HG03280 (cell line): ENCODE results near the gene ZNF775.

ENCODE experiments used
- ATAC-seq: cut with Tn5 transposase; IDR thresholded peaks from one replicate; pipeline ENCODE4 v1.9.1; 2021; ENCODE audit warnings: mild to moderate bottlenecking, moderate library complexity; ENCODE audit not compliant: unreplicated experiment

Gene ZNF775

DNA sequence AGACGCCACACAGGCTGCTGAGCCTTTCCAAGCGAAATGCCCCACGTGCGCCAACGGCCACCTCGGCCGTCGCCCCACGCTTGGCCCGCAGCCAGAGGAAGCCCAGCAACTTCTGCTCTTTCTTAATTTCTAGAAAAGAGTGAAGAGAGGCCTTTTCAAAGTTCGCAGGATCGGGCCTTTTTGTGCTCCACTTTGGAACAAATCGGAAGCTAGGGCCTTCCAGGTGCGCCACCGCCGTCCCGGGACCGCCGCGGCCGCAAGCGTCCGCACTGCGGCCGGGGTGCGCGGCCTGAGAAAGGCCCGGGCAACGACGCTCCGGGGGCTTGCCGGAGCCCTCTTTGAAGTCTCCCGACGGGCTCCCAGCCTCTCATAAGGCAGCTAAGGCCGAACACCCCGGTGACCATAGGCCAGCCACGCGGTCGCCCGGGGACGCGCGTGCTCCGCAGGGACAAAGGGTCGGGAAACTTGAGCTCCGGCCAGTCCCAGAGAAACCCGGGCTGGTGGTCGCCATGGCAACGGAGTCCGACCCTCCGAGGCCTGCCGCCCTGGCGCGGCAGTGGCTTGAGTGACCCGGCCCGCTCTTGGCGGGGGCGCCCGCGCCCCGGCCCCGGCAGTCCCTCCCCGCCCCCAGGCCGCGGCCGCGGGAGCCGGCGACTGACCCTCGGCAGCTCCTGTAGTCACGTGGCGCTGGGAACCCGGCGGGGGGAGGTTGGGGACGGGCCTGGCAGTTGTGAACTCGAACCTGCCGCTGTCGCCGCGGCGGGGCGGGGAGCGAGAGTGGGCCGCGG, 10.8 kb upstream of the ZNF775 start, which contains the start of gene REPIN1:
Gene REPIN1, plus strand, starts transcription at position 727 of the 788 bp plus-strand sequence. CDS start 890 bp downstream, outside the sequence.
- peak; percentile 67 for ATAC-seq

DNA sequence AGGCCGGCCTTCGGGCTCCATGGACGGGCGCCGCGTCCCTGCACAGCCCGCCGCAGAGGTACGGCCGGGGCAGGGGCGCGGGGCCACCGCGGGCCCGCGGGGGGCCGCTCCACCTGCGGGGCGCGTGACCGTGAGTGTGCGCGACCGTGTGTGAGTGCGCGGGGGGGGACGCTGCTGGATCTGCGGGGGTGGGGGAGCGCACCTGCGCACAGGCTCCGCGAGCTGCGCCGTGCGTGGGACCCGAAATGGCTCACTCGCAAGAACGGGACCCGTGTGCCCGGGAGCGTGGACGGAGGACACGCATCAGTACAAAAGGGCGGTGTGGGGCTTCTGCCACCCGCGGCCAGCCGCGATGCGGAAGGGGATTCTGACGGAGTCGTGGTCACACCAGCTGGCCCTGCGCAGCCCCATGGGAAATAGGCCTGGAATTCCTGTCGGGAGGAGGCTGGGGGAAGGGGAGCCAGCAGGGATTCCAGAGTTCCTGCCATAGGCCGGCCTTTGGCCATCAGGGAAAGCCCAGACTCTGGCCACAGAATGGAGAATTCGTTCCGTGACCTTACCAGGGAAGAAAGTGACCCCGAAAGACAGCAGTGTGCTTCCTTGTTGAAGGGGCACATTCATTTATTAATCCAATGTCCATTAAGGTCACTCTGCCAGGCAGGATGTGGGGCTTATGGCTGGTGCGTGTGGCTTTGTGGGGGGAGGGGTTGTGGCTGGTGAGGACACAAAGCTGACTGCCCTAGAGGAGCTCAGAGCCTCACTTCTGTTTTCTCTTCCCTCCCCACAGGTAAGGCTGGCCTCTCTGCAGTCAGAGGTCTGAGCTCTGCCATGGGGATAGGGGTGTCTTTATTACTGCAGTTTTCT, 10.0 kb upstream of the ZNF775 start:
- ATAC-seq = peak; percentile 36

DNA sequence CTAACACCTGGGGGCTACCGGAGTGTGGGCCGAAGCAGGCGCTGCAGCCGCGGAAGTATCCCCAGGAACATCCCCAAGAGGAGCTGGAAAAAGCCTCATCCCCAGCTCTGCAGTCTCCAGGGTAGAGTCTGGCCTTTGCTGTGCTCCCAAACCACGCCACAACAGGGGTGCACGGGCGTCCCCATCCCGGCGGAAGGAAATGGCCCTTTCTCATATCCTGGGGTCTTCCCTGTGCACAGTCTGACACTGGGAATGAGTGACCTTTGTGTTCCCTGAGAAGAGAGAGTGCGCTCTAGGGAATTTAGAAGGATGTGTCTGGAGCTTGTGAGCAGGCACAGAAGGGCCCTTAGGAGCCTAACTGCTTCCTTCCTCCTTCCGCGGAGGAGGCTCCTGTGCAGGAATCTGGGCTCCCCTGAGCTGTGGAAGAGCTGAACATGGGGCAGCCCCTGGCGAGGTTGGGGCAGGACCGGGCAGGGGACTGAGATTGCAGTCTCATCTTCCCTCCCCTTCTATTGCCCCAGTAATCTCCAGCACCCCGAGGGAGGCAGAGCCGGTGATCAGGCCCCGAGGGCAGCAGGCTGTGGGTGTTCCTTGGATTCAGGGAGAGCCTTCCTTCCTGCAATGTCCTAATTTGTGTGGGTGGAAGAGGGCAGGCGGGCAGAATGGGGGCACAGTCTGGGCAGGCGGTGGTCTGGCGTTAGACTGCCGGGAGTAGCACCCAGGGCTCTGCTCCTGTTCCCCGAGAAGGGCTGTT, 9.2 kb upstream of the ZNF775 start:
- no peak for ATAC-seq

DNA sequence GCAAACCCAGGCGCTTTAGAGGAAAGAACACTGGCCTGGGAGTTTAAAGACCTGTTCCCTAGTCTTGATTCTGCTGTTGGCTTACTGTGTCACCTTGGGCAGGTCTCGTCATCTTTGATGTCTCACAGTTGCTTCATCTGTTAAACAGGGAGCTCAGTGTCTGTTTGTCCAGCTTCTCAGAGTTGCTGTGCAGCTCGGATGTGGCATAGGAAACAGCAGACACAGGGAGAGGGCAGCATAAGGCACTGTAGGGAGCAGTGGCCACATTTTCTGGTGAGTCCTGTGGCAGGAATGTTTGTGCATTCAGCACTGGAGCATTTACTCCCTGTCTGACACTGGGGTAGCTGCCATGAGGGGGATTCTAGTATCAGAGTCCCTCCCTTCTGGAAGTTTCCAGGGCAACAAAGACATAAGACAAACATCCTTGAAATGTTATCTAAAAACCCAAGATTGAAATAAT, 8.5 kb upstream of the ZNF775 start:
- ATAC-seq = no peak

DNA sequence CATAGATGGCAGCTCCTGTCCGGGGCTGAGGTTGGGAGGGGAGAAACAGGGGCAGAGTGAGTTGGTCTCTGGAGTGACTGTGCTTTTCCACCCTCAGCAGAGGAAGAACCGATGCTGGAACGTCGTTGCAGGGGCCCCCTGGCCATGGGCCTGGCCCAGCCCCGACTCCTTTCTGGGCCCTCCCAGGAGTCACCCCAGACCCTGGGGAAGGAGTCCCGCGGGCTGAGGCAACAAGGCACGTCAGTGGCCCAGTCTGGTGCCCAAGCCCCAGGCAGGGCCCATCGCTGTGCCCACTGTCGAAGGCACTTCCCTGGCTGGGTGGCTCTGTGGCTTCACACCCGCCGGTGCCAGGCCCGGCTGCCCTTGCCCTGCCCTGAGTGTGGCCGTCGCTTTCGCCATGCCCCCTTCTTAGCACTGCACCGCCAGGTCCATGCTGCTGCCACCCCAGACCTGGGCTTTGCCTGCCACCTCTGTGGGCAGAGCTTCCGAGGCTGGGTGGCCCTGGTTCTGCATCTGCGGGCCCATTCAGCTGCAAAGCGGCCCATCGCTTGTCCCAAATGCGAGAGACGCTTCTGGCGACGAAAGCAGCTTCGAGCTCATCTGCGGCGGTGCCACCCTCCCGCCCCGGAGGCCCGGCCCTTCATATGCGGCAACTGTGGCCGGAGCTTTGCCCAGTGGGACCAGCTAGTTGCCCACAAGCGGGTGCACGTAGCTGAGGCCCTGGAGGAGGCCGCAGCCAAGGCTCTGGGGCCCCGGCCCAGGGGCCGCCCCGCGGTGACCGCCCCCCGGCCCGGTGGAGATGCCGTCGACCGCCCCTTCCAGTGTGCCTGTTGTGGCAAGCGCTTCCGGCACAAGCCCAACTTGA, 7.8 kb upstream of the ZNF775 start:
- ATAC-seq = no peak

DNA sequence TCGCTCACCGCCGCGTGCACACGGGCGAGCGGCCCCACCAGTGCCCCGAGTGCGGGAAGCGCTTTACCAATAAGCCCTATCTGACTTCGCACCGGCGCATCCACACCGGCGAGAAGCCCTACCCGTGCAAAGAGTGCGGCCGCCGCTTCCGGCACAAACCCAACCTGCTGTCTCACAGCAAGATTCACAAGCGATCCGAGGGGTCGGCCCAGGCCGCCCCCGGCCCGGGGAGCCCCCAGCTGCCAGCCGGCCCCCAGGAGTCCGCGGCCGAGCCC, 7.2 kb upstream of the ZNF775 start:
- ATAC-seq = no peak

DNA sequence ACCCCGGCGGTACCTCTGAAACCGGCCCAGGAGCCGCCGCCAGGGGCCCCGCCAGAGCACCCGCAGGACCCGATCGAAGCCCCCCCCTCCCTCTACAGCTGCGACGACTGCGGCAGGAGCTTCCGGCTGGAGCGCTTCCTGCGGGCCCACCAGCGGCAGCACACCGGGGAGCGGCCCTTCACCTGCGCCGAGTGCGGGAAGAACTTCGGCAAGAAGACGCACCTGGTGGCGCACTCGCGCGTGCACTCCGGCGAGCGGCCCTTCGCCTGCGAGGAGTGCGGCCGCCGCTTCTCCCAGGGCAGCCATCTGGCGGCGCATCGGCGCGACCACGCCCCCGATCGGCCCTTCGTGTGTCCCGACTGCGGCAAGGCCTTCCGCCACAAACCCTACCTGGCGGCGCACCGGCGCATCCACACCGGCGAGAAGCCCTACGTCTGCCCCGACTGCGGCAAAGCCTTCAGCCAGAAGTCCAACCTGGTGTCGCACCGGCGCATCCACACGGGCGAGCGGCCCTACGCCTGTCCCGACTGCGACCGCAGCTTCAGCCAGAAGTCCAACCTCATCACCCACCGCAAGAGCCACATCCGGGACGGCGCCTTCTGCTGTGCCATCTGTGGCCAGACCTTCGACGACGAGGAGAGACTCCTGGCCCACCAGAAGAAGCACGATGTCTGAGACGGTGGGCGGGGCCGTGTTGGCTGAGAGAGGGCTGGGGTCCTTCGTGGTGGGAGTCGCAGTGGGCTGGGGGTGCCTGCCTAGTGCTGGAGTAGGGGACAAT, 6.7 kb upstream of the ZNF775 start:
- ATAC-seq = no peak

DNA sequence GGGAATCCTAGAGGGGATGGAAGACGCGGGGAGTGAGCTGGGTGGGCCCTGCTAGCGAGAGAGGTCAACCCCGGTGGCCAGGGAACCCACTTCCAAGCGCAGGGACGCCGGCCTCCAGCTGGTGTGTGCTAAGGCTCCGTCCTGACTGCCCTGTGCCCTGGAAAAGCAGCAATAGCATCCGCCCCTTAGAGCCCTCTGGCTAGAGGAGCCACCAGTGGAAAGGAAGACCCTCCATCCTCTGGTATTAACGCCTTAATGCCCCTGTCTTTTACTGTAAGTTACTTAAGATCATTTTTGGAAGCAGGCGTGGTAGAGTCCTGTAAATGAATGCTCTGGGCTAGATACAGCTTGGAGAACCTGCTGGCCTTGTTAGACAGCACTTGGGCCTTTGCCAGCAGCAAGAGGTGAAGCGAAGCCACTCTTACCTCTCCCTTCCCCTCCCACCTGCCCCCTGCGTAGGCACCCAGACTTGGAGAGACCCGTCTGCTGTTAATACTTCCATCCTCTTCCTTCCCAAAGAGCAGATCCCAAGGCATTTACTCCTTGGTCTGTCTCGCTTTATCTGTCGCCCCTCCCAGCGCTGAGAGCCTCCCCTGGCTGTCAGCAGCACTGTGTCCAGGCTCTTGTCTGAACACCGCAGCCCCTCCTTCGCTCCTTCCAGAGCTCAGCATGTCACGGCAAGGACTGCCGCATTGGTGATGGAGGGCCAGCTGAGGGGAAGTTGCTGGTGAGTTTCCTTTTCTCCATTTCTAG, 5.9 kb upstream of the ZNF775 start:
- no peak for ATAC-seq

DNA sequence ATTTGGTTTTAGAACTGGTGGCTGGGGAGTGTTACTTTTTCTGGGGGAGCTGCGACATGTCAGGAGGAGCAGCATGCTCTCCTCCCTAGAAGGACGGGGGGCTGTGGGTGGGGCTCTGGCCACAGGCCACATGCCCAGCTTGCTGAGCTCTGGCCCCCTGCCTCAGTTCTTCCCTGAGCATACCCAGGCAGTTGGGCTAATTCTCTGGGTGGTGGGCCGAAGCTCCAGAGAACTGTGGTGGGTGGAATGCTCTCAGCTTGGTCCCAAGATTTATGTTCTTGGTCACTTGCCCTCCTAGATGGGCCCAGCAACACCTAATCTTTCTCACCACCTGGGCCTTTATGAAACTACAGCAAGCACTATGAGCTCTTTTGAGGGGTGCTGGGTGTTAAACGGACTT, 5.1 kb upstream of the ZNF775 start:
- no peak for ATAC-seq

DNA sequence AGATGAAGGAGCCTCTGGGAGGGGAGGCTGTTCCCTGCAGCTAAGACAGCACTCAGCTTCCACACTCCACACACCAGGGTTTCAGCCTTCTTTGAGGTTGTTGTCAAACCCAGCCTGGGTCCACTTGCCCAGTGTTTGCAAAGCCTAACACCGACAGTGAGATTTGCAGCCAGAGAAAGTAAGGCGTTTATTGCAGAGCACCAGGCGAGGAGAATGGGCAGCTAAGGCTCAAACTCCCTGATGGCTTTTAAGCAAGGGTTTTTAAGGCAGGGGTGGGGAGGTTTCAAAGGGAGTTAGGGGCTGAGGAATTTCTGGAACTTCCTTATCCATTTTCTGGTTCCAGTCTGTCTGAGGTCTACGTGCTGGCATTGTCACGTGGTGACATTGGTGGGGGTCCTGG, 4.7 kb upstream of the ZNF775 start:
- no peak for ATAC-seq

DNA sequence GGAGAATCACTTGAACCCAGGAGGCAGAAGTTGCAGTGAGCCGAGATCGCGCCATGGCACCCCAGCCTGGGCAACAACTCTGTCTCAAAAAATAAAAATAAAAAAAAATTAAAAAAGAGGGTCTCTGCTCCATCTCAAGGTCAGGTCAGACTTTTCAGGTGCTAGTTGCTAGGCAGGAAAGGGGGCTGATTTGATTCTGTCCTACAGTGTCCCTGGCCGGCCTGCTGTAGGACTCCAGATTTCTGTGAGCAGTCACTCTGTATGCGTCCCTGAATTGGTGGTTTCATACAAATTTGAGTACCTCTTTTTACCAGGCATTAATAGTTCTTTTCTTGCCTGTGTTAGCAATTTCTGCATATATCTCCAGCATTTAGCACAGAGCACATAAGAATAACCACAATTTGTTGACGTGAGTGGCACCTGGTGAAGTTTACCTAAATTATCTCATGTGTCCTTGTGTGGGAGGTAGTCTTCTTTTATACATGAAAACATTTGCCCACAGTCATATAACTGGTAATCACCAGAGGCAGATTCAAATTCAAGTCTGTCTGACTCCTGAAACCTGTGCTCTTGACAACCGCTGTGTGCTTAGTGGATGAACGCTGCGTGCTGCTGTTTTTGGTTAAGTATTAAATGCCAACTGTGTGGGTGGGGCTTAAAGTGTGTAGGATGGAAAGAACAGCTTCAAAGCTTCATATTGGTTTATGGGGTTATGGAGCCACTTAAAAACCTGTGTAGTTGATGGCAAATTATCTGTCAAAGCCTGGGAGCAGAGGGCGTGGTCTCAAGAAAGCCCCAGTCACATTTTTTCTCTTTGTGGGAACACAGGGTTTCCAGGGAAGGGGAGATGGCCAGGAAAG, 3.2 kb upstream of the ZNF775 start:
- ATAC-seq = no peak

DNA sequence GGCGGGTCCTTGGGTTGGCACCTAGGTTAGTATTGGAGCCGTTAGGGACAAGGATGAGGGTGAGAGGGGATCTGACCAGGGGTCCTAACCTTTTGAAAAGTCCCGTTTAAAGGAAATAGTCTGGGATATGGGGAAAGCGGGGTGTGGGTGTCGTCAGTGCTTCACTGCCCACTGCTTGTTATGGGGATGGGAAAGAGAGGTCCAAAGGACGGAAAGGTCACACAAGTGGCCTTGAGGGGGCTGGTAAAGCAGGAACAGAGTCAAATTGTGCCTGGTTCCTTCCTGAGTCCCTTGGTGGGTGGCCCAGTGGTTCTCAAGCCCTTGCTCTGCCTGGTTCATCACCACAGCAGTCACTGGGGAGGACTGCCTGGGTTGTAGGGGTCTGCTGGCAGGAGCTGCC, 2.6 kb upstream of the ZNF775 start:
- no peak for ATAC-seq

DNA sequence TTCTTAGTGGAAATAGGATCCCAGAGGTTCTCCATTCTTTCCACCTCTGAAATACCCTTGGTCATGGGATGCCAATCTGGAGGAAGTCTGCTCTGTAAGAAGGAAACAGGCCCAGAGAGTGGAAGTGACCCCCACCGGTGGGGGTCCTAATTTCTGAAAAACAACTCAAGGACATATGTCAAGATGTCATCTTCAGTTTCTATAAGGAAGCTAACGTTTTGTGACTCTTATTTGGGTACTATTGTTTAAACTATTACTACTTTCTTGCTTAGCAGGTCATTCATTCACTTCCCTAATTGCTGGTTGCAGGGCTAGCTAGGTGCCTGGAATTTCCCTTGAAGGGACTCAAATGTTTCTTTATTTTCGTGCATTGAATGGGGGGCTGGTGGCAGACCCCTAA, 1.9 kb upstream of the ZNF775 start:
- no peak for ATAC-seq

DNA sequence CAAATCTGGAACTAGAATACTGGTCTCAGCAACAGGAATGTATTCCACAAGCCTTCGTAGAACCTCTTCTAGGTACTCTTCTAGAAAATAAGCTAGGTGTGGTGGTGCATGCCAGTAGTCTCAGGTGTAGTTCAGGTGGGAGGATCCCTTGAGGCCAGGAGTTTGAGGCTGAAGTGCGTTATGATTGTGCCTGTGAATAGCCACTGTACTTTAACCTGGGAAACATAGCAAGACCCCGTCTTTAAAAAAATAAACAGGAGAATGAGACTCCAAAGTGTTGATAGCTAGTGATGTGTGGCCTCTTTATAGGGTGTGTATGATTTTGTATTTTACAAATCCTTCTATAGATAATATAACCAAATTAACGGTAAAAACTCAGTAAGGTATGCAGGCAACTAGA, 1.5 kb upstream of the ZNF775 start:
- no peak for ATAC-seq

DNA sequence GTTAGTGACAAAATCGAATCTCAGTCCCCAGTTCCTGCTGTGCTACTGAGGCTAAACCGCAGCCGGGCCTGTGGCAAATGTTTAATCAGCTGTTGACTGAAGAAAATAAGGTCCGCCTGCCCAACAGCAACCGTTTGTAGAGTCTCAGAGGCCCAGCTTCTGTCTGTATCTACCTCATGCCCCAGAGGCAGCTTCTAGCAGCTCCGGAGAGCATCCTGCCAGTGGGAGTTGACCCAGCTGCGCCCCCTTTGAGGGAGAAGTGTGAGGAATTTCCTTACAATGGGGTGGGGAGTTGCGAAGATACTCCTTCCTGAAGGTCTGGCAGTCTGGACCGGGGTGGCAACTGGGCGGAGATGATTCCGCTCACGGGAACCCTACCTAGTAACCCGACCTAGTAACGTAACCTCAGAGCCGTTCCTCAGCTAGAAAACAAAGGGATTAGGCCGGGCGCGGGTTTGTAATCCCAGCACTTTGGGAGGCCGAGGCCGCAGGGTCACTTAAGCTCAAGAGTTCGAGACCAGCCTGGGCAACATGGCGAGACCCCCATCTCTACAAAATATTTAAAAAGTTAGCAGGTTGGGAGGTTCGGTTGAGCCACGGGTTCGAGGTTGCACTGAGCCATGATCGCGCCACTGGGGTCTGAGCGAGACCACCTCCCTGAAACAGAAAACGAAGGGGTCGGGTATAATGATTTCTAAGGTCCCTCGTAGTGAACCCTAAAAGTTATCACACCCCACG, 846 bp upstream of the ZNF775 start:
- no peak for ATAC-seq

DNA sequence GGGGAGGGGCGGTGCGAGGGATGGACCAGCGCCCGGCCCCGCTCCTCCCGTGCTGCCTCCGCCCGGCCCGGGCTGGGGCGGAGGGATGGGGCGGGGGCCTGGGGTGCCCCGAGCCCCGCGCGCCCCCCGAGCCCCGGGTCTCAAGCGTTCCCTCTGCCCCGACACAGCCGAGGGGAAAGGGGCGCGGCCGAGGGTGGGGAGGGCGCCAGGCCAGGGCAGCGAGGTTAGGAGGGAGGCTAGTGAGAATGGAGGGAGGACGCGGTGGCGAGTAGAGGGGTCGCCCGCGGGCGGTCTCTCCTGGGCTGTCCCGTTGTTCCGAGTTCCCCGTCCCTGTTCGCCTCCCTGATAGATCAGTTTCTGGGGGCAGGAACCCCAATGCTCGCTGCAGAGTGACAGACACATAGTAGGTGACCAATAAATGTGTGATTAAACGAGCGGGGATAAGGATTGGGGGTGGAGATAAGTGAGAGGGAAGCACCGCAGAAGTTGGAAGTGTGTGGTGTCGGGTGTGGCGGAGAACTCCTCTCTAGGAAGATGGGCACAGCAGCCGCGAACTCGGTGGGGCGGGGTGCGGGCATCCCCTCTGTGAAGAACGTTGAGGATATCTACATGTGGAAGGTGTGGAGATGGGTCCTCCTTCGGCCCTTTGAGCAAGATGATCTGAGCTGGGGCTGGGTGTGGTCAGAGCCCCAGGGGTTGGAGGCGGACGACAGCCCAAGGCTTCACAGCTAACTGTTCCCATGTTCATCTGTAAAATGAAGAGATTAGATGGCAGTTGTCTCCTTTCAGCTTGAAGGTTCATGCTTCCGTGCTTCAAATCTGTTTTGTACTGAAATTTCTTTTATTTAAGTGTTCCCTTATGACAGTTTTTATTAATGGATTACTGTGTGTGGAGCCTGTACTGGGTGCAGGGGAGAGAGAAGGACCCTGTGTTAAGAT, 580 bp downstream of the ZNF775 start:
- peak; percentile 6 for ATAC-seq
